DMS153 treated with DMSO at 0.1 percent for 48 hours (cell line): Measurements from ENCODE around the gene AP3D1.
"Not testable (repeated sequence)": the region's sequence is repeated elsewhere in the genome, so short reads cannot be mapped to it uniquely, and the experiment has no call there.

ENCODE experiments used
- DNase-seq: peaks from one replicate; lab custom pipeline; 2025; ENCODE audit not compliant: unreplicated experiment; lab: John Stamatoyannopoulos, UW

The AP3D1 gene

DNA sequence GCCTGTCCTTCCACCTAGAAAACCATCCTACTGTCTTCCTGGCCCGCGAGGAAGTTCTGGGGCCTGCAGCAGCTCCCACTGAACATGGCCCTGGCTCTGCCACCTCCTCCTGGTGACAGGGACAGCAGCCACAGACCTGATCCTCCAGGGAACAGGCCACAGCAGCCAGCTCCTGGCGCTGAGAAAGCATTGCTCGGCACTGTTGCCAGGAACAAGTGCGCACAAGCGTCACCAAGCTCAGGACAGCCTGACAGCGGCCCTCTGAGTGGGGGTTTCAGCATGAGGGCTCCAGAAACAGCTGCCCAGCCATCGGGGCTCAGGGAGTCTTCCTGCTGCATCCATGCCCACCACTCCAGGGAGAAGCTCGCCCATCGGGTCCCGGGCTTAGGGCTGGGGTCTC lies 21.9 kb downstream of the AP3D1 start:
- no peak for DNase-seq

- DNase-seq, result no peak
Measured at GRCh38 chr19:2129022-2129421, 22.3 kb downstream of the AP3D1 start.

DNA sequence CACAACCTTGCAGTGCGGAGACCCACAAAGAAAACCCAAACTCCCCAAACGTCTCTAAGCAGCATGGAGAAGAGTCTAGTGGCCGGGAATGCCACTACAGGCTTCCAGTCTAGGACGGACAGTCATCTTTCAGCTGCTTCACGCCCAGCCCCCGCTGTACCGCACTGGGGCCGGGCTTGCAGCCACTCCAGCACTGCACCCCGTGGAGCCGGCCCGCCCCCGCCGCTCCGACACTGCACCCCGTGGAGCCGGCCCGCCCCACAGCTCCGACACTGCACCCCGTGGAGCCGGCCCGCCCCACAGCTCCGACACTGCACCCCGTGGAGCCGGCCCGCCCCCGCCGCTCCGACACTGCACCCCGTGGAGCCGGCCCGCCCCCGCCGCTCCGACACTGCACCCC lies 23.1 kb downstream of the AP3D1 start:
- DNase-seq, result not testable (repeated sequence)

DNA sequence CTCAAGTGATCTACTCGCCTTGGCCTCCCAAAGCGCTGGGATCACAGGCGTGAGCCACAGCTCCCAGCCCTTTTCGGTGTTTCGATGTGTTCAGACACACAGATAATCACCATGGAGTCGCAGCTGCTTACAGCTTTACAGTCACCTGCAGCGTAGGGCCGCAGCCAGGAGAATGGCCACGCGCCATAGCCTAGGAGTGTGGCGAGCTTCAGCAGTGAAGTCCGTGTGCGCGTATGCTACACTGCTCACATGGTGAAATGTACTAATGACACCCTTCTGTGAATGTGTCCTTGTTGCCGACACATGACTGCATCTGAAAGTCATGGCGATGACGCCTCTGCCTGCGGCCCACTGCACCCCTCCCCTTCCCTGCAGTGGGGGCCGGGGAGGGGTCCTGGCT lies 23.6 kb downstream of the AP3D1 start:
- DNase-seq, result no peak

GRCh38 chr19:2126879-2127518 lies 24.4 kb downstream of the AP3D1 start:
- DNase-seq, result no peak

DNA sequence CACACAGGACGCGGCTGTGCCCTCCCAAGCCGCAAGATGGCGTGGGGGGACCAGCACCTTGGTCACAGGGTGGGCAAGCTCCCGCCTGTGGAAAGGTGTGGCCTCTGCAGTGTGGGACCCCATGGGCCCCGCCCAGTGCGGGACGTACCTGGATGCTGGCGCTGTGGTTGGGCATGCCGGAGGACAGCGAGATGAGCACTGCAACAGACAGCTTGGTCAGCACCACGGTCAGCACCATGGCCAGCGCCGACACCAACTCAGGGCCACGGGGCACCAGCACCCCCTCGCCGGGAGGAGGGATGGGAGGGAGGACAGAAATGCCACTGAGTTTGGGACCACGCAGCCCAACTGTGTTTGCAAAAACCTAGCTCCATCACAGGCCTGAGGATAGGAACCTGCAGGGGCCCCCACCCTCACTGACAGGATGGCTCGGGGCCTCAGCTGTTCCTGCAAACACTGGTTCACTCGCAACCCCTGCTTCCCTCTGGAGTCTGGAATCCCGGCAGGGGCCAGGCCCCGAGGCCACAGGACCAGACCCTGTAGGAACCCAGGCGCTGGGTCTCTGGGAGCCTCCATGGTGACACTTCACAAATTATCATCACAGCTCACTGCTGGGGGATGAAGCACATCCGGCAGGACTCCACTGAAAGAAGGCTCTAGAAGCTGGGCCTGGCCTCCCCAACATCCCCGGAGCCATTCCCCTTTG lies 27.5 kb downstream of the AP3D1 start:
- no peak for DNase-seq

GRCh38 chr19:2122982-2123381 lies 28.4 kb downstream of the AP3D1 start:
- DNase-seq, result no peak

DNA sequence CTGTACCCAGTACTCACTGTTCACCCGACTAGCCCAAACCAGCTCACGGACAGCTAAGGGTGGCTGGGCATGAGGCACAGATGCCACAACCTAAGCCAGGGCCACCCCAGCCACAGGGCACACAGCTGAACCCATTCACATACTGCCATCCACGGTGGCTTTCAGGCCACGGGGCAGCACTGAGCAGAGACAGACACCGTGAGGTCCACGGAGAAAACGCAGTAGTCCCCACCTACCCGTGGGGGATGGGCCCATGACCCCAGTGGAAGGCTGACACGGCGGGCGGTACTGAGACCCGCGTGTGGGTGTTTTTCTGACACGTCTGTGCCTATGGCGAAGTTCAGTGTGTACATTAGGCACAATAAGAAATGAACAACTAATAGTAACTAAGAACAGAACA lies 29.1 kb downstream of the AP3D1 start:
- no peak for DNase-seq

DNA sequence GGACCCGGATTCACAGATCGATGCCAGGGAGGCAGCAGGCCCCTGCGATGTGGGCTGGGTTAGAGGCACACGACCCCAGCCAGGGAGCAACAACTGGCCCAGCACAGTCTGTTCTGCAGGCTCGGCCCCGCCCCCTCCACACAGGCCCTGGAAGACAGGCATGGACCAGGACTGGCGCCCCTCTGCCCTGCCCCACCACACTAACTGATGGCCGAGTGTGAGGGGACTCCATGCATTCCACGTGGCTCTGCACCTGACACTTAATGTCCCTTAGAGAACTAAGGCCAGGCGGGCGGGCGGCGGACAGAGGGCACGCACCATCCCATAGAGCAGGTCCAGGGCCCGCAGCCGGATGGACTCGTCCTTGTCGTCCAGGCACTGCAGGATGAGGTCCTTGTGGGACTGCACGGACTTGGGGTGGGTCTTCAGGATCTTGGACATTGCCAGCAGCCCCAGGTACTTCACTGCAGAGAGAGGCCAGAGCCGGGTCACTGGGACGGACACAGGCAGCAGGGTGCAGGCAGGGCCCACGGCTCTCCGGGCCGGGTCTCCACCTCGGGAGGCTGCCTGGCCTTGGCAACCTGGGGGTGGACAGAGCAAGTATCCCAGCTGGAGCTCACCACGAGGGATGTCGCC lies 29.8 kb downstream of the AP3D1 start:
- no peak for DNase-seq

- DNase-seq, result no peak
Measured at GRCh38 chr19:2120821-2121220, 30.5 kb downstream of the AP3D1 start.

DNA sequence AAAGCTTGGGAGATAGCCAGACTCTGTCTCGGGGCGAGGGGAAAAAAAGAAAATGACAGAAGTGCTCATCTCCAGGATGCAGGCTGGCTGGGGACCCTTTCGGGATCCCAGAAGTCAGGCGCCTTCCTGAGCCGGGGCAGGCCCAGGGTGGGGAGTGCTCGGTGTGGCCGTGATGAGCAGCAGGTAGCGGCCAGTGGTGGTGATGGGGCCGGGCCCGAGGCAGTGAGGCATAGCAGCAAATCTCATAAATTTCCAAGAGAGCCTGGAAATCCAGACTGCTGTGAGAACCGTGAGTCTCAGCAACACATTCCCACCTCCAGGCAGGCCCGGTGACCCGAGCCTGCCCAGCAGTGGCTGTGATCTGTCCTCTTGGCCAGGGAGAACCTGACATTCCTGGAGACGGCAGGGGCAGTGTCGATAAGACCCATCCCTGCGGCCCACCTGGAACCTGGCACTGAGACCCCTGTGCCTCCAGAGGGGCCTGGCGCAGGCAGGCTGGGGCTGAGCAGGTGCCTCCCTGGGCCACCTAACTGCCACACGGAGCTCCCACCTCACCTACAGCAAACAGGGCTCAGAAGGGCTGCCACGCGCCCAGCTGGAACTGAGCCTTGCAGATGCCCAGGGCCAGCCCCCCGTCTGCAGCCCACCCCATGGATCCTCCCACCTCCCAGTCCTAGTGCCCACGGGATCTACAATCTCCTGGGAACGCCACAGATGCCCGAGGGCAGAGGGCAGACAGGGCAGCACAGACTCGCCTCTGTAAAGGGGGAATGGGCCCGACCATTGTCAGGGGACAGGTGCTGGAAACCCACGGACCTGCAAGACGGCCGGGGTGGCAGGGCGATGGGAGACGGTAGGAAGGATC lies 31.2 kb downstream of the AP3D1 start:
- no peak for DNase-seq

DNA sequence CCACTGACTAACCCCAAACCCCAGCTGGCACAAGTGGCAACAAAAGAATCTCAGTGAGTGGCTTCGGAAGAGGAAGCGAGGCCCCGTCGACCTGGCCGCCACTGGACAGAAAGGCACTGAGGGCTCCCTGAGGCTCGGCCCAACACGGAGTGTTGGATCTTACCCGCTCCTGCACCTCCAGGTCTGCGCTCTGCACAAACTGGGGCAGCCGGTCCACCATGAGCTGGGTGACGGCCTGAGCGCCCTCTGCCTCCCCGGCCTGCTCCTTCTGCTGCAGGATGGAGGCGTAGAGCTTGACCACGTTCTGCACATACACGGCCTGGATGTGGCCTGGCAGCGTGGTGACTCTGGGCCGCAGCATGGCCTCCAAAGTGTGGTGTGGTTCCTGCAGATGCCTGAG lies 32.9 kb downstream of the AP3D1 start:
- DNase-seq, result no peak

DNA sequence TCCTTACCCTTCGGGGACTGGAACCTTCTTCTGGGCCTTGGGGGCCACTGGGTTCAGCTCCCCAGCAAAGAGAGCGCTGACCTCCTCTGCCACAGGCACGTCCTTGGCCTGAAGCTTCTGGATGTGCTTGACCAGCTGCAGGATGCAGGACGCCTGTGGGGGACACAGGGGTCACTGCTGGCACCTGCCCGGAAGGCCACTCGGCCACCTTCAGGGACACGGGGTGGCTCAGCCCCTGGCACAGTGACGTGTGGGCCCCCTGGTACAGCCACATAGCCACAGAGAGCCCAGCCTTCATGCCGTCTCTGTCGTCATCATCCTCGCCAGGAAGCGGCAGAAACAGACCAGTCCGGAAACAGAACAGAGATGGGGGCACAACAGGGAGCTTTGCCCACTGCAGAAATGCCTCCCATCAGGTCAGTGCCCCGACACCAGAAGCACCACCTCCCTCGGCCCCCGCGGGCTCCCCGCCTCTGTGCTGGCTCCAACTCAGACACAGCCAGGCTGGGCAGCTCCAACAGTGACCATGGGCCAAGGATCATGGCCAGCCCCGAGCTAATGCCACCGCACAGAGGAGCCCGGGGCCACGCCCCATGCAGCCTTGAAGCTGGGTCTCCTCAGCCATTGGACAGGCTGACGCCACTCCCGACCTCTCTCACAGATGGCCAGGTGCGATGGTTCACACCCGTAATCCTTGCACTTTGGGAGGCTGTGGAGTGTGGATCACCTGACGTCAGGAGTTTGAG lies 34.0 kb downstream of the AP3D1 start:
- no peak for DNase-seq

DNA sequence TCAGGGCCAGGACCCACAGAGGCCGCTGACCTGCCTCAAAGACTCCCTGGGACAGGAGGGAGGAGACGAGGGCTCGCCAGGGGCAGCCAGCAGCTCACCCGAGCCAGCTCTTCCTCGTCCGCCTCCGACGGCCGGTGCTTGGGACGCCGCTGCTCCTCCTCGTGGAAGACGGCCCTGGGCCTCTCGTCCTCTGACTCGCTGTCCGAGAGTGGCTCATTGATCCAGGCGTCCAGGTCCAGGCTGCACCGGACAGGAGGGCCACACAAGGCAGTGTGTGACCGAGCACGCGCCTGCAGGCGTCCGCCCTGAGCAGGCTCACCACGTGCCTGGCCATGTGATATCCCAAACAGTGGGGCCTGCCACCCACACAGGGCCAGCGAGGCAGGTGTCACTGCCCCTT lies 34.9 kb downstream of the AP3D1 start:
- DNase-seq, result no peak

DNA sequence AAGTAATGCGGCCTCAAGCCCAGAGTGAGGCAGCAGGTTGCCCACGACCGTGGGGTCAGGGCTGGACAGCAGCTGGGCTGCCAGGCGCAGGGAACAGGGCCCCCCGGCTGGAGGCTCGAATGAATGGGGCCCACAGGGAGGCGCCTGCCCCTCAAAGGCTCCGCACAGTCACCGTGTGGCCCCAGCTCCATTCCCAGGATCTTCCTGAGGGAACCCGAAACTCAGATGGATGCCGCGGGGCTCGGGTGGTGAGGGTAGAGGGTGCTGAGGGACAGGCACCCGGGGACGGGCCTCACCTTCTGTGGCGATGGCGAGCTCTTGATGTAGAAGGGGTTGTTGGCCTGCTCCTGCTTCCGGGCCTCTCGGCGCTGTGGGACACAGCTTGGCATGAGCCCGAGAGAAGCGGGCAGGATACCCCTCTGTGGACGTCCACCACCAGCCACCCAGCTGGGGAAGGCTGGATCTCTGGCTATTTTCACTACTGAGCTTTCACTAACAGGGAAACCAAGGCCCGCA lies 35.4 kb downstream of the AP3D1 start:
- no peak for DNase-seq

DNA sequence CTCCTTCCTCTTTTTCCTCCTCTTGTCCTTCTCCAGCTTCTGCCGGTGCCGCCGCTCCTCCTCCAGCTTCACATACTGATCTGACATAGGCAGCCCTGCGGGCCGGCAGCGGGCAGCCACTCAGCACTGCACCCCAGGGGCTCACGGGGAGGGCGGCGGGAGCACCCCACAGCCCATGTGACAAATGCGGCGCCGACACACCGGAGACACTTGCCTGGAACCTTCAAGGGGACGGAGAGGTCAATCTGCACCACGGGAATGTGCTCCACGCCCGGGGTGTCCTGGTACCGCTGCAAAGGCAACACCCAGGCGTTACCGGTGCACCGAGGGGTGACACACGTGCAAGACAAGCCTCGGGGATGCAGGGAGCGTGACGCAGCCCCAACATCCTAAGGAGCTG lies 36.0 kb downstream of the AP3D1 start:
- no peak for DNase-seq

DNA sequence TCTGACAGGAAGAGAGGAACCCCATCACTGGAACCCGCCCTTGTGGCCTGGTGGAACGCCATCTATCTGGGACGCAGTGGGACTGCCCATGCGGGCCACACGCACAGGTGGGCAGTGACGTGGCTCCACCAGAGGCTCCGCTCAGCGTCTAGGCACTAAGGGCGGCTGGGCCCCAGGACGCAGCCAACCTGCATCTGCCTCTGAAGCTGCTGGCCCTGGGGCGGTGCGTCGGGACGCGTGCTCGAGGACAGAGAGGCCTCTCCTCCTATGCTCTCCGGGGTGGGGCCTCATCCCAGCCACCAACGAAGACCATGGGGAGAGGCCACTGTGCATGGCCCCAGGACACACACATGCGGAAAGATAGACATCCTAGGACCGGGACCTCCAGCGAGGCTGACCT lies 36.5 kb downstream of the AP3D1 start:
- DNase-seq, result no peak

DNA sequence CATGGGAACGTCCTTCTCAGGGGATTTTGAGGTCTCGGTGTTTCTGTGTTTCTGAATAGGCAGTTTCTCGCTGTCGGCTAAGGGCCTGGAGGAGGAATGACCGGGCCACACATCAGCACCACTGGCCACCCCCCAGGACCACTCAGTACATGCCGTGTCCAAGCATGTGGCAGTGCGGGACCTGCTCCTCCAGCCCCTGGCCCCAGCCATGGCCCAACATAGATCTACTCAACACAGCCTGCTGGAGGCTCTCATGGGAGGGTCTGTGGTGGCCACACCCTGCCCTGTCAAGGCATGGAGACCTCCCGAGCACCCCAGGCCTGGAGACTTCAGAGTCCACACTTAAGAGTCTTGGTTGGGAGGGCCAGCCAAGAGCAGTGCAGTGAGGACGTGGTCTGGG lies 37.1 kb downstream of the AP3D1 start:
- no peak for DNase-seq

DNA sequence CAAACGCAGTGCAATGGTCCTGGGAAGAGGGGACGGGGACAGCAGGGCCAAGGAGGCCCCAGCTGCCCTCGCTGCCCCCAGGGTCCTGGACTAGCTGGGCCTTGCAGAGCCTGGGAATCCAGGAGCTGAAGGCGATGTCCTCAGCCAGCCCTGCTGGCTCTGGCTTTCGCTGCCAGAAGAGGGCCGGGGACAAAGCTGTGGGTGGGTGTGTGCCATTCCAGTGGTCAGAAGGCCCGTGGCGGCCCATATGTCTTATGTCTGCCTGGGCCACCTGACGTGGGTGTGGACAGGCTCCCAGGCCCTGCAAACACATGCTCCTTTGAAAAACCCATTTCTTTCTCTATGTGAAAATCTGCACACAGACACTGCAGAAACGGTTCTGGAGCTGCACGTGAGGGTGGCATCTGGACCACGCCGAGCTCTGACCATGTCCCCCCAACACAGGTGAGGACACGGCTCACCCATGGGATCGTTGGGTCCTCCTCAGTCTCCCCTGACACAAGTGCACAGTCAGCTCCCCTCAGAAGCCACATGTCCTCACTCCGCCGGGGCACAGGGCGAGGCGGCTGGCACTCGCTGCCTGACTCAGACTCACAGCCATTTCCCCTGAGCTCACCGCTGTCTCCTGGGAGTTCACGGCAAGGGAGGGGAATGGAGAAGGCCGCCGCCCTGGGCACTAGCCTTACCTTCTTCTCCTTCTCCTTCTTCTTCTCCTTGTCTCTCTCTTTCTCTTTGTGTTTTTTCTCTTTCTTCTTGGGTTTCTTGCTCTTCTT lies 37.7 kb downstream of the AP3D1 start:
- no peak for DNase-seq
